SW480 (cell line): ENCODE results near the gene CXorf65.

Experiments
- DNase-seq: peaks from one replicate; pipeline ENCODE4 v3.0.0-alpha.2; 2016; ENCODE audit warnings: low spot score

CXorf65 gene

GRCh38 chrX:71107245-71107644 lies 705 bp upstream of the CXorf65 start:
- DNase-seq, result no peak

GRCh38 chrX:71105628-71106027 lies 912 bp downstream of the CXorf65 start:
- no peak for DNase-seq

DNA sequence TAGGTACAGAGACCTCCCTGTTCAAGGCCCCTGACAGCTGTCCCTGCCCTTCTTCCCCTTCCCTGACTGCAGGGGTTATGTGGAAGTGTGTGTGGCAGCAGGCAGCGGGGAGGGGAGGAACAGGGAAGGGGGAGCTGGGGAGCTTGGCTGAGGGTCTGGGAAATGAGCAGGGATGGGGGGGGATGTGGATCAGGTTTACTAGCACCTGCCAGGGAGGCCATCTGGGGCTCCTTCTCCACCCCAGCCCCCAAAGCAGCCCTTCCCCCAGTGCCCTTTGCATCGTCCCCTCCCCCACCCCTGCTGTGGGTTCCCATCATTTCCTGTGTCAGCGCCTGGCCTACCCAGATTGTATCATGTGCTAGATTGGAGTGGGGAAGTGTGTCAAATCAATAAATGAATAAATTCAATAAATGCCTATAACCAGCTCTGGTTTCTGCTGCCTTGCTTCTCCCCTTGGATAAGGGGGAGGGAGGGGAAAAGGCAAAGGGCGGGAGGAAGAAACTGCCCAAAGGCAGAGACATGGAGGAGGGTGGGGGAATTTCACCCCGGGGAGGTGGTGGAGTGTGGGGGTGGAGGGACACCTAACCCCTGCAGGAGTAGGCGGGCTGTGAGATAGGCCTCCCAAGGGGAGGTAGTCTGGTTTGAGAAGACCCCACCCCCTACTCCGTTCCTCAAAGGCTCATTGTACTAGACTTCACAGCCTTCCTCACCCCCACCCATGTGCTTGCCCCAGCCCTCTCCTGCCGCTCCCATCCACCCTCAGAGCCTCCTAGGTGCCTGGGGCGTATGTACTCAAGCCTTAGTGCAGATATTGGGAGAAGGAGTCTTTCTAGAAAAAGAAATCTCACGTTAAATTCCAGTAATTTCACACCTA lies 3.2 kb downstream of the CXorf65 start:
- no peak for DNase-seq

DNA sequence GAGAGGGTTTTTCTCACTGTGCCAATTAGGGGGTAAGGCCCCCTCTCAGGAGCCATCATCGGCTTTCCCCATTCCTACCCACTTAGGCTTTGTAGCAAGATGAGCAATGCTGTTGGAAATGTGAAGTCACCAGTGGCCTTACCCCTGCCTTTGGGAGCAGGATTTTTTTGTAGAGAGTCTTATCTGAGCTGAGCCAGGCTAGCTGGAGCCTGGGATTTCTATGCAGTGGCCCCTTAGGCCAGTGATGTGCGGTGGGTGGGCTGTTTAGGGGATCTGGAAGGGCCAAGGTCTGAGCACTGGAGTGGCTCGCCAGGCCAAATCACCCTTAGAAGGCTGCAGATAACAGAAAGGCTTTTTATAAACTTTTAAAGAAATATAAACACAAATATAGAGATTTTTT lies 4.2 kb downstream of the CXorf65 start:
- DNase-seq, result no peak

DNA sequence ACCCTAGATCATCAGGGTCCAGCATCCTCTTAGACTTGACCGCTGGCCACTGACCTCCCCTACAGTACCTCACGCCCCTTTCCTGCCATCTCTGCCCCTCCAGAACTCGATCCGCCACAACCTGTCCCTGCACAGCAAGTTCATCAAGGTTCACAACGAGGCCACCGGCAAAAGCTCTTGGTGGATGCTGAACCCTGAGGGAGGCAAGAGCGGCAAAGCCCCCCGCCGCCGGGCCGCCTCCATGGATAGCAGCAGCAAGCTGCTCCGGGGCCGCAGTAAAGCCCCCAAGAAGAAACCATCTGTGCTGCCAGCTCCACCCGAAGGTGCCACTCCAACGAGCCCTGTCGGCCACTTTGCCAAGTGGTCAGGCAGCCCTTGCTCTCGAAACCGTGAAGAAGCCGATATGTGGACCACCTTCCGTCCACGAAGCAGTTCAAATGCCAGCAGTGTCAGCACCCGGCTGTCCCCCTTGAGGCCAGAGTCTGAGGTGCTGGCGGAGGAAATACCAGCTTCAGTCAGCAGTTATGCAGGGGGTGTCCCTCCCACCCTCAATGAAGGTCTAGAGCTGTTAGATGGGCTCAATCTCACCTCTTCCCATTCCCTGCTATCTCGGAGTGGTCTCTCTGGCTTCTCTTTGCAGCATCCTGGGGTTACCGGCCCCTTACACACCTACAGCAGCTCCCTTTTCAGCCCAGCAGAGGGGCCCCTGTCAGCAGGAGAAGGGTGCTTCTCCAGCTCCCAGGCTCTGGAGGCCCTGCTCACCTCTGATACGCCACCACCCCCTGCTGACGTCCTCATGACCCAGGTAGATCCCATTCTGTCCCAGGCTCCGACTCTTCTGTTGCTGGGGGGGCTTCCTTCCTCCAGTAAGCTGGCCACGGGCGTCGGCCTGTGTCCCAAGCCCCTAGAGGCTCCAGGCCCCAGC lies 5.7 kb downstream of the CXorf65 start:
- no peak for DNase-seq

- DNase-seq, result no peak
These were observed 6.8 kb downstream of the CXorf65 start for GRCh38 chrX:71099736-71100135.

DNA sequence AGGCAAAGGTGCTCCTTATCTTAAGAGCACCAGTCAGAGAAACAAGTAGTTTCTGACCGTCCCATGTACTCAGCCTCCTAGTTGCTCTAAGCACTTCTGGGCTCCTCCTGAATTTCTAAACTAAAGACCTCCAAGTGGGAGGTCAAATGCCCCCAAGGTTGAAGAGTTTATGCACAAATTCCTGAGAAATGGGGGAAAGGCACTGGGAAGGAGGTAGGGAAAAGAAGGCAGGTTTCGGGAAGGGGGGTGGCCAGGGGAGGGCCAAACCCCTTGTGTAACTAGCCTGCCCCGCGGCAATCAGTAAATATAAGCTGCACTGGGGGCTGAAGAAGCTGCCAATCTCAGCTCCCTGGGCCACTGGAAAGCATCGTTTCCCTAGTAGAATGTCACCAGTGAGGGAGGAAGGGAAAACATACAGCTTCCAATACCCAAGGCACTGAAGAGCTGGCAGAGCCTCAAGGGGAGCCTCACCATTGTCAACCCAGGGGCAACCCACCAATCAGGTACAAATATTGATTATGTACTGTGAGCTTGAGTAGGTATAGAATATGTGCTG lies 7.5 kb downstream of the CXorf65 start:
- DNase-seq, result no peak

DNA sequence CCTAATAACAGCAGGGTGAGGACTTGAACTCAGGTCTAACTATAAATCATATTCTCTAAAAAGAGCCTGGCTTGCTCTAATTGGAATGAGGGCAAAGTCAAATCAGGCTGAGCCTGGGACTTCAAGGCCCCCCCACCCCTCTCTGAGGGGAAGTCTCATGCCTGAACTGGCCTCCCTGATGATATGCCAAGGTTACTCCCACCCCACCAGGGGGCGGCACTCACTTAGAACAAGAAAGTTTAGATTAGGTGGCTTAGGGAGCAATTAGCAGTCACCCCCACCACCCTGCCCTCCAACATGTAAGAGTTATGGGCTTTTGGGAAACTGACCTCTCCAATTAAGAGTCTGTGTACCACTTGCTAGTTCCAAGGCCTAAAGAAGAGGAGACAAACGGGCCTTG lies 8.2 kb downstream of the CXorf65 start:
- DNase-seq, result peak; percentile 58

DNA sequence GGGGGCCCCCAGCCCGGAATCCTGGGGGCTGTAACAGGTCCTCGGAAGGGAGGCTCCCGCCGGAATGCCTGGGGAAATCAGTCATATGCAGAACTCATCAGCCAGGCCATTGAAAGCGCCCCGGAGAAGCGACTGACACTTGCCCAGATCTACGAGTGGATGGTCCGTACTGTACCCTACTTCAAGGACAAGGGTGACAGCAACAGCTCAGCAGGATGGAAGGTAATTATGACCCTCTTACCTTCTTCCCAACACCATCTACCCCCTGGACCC lies 9.8 kb downstream of the CXorf65 start:
- no peak for DNase-seq

DNA sequence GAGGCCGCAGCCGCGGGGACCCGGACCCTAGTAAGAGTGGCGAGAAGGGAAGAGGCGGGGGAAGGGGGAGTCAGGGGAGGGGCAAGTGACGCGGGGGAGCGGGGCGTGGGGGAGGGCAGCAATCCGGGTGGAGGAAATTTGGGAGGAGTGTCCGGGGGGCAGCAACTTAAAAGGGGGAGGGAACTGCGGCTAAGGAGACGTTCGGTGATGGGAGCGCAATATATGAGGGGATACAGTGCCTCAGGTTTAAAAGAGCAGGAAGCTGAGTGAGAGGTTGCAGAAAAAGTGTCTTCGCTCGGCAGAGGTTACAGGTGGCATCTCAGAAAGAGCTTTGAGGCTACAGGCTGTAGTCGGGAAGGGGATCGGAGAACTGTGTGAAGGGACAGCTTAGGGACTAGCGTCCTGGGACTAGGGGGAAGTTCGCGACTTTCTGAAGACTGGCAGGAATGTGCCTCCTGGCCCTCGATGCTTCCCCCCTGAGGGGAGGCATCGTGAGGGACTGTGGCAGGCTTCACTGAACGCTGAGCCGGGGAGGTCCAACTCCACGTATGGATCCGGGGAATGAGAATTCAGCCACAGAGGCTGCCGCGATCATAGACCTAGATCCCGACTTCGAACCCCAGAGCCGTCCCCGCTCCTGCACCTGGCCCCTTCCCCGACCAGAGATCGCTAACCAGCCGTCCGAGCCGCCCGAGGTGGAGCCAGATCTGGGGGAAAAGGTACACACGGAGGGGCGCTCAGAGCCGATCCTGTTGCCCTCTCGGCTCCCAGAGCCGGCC lies 10.4 kb downstream of the CXorf65 start:
- peak; percentile 61 for DNase-seq

GRCh38 chrX:71095555-71095980 lies 11.0 kb downstream of the CXorf65 start, which contains the start of gene FOXO4:
Gene FOXO4, plus strand, starts transcription at chrX:71095851. Its CDS starts 678 bp downstream, at chrX:71096529.
- peak; percentile 84 for DNase-seq

DNA sequence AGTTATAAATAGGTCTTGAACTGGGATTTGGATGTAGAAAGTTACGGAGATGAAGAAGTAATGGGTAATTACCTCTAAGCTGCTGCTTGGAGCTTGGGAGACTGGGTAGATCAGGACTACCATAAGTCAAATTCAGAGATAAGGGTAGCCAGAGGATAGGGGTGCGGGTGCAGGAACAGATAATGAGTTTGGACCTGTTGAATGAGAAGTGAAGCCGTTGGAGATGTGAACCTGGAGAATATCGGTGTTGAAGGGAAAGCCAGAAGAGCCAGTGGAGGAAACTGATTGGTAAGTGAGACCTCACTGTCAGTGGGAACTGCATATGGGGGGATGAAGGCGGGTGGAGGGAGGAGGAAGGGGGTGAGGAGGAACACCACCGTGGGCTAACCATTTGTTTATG lies 11.5 kb downstream of the CXorf65 start:
- DNase-seq, result no peak

- no peak for DNase-seq
These were observed 15.3 kb downstream of the CXorf65 start for GRCh38 chrX:71091263-71091662.

GRCh38 chrX:71085900-71086299 lies 20.6 kb downstream of the CXorf65 start:
- DNase-seq, result no peak

- no peak for DNase-seq
These were observed 23.7 kb downstream of the CXorf65 start for GRCh38 chrX:71082822-71083221.

GRCh38 chrX:71082124-71082647 lies 24.4 kb downstream of the CXorf65 start:
- no peak for DNase-seq

GRCh38 chrX:71081330-71082123 lies 25.0 kb downstream of the CXorf65 start:
- DNase-seq, result no peak

- no peak for DNase-seq
These were observed 36.0 kb downstream of the CXorf65 start for GRCh38 chrX:71070531-71070930.

DNA sequence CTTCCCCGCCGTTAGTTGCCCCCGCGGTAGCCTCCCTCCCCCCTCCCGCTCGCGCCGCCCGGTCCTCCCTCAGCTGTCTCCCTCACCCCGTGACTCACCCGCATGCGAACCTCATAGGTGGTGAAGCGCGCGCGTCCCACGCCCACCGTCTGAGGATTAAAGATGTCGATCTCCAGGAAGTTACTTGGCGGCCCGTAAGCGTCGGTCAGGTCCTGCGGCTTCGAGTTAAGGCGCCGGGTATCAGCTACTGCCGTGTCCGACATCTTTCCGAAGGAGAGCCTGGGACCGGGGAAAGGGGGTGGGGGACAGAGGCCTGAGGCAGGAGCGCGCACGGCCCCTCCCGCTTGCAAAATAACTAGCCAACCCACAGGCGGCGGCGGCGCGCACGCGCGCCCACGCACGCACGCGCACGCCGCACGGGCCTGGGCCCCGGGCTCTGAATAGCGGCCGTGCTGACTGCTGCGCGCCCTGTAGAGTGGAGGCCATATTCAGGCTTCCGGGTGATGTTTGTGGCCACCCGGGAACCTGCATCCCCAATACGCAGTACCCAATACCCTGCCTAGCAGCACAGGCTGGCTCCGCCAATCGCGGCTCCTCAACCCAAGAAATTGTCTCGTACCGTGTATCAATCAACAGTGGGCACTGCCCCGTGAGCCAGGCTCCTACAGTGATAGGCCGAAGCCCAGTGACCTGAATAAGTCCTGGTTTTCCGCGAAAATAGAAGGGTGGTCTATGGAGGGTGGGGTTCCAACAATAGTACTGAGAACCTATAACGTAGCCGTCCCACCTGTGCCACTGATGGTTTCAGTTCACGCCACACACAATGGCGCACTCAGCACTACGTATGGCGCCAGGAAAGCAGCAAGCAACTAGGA lies 38.3 kb downstream of the CXorf65 start, which contains the start of gene SNX12:
Gene SNX12 (minus strand): TSS at position 291 of the 875 bp plus-strand sequence. CDS start 28 bp downstream, at position 263.
- peak; percentile 94 for DNase-seq

DNA sequence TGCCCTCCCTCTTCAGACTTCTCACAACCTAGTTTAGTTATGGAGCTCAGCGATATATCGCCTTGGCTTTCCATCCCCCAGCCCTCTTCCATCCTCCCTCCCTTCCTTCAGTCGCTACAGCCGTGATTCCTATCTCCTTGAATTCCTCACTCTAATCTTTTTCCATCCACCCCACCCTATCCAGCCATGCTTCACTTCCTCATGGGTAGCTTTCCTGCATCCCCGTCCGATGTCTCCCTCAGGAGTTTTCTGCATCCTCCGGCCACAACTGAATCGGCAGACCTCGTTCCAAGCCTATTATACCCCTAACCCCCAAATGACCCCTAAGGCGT lies 38.9 kb downstream of the CXorf65 start:
- peak; percentile 24 for DNase-seq
